Fibroblast of the conjunctiva (primary cell): ENCODE data around the gene CACNA1G.

Source experiments
- DNase-seq: peaks from one replicate; pipeline ENCODE4 v3.0.0-alpha.2; 2010; ENCODE audit warnings: low read depth

The CACNA1G gene

DNA sequence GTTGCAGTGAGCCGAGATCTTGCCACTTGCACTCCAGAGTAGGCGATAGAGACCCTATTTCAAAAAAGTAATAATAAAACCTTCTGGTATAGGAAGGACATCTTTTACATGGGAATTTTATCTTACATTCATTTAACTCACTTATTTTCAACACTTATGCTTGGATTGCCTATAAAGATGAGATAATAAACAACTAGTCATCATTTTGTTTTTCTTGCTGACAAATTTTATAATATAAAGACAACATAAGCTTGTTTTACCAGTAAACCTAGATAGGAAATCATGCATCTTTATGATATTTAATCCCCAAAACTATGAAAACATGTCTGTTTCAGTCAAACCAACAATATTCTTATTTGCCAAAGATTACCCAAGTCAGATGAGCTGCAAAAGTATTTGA lies 91.1 kb downstream of the CACNA1G start:
- no peak for DNase-seq

DNA sequence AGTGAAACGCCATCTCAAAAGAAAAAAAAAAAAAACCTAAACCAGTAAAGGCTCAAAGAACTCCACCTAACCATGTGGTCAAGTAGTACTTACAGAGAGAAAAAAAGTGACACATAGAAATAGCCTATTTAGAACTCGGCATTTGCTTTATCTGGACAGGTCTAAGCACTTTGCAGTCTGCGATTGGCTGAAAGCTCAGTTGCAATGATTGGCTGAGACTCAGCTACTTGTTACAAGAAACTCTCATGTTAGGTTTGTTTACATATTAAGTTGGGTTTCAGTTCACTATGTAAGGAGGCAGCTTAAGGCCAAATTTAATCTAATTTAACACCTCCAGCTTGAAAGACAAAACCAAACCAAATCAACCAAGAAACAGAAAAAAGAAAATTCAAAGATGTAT lies 93.2 kb downstream of the CACNA1G start:
- no peak for DNase-seq

GRCh38 chr17:50656509-50656908 lies 96.0 kb downstream of the CACNA1G start:
- DNase-seq = no peak

DNA sequence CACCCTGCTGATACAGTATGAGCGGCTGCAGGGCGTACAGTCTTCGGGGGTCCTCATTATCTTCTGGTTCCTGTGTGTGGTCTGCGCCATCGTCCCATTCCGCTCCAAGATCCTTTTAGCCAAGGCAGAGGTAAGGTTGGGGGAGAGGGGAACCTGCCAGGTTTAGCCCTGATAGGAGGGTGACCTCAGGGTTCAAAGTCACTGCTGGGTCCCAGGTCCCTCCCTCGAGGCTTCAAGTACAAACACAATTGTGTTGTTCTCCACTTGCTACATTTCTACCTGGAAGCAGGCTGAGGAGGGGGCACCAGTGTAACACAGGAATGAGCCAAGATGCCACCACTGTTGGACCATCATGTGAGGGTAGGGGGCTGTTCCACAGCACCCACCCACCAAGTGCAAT lies 96.5 kb downstream of the CACNA1G start:
- DNase-seq = no peak

DNA sequence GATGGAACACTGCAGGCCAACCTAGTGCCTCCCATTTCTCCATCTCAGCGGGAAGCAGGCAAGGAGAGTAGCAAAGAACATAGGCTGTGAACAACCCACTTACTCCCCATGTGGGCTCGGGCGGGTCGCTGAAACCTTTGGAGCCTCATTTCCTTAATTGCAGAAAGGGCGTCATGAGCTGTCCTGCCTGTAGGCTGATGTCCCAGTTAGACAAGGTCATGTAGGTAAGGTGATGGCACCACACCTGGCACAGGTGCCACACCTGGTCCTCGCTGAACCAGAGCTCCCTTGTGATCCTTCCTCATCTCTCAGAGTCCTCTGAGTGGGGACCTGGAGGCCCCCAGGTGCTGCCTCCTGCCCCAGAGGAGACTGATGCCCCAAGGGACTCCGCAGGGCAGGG lies 97.1 kb downstream of the CACNA1G start:
- DNase-seq = no peak

- no peak for DNase-seq
Observed at GRCh38 chr17:50658616-50659015, 98.1 kb downstream of the CACNA1G start.

DNA sequence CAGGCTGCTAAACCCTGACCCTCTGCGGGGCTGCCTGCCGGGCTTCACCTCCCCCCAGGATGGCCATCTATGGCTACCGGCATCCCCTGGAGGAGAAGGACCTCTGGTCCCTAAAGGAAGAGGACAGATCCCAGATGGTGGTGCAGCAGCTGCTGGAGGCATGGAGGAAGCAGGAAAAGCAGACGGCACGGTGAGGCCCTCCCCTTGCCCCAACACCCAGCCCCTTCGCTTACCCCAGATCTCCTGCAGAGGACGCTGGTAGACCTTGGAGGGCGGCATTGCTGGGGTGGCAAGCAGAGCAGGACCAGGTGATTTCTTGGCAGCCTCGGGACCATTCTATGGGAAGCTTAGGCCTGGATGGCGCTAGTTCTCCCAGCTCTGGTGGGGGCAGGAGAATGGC lies 98.7 kb downstream of the CACNA1G start:
- no peak for DNase-seq

GRCh38 chr17:50660042-50660886 lies 99.7 kb downstream of the CACNA1G start:
- DNase-seq = no peak

- no peak for DNase-seq
Observed at GRCh38 chr17:50660887-50661345, 100.4 kb downstream of the CACNA1G start.

- no peak for DNase-seq
Observed at GRCh38 chr17:50661348-50661747, 100.8 kb downstream of the CACNA1G start.

DNA sequence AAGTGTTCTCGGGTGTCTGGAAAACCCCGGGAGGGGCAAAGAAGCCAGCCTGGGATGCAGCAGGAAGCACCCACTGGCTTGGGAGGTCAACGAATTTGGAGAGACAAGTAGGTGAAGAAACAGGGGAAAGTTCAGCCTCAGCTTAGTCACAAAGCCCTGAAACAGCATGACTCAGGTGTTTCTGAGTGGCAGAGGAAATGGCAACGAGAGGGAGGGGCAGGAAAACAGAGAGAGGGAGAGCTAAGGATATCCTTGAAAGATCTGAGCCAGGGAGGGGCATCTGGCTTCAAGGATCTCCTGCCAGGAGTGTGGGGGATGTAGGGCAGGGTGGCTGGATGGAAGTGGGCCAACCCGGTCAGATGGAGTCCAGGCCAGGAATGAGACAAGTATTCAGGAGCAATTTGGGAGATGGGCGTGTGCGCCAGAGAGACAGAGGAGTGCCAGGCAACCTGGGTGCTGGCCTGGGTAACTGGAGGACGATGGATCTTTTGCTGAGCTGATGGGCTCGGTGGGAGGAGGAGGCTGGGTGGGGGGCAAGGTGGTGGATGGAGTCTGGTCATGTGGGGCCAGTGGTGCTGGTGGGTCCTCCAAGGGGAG lies 101.4 kb downstream of the CACNA1G start:
- peak; percentile 78 for DNase-seq

- no peak for DNase-seq
Observed at GRCh38 chr17:50662632-50663225, 102.2 kb downstream of the CACNA1G start.

DNA sequence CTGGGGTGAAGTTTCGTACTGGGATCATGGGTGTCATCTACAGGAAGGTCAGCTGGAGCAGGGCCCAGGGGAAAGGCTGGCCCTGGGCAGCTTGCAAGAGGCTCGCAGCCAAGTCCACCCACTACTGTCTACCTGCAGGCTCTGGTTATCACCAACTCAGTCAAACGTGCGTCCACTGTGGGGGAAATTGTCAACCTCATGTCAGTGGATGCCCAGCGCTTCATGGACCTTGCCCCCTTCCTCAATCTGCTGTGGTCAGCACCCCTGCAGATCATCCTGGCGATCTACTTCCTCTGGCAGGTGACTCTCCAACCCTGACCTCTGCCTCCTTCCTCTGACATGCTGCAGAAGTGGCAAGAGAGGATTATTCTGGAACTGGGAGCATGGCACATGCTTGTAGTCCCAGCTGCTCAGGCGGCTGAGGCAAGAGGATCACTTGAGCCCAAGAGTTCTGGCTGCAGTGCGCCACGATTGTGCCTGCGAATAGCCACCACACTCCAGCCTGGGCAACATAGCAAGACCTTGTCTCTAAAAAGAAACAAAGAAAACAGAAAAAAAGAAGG lies 103.4 kb downstream of the CACNA1G start:
- DNase-seq = no peak

GRCh38 chr17:50664788-50665458 lies 104.4 kb downstream of the CACNA1G start:
- DNase-seq = no peak

DNA sequence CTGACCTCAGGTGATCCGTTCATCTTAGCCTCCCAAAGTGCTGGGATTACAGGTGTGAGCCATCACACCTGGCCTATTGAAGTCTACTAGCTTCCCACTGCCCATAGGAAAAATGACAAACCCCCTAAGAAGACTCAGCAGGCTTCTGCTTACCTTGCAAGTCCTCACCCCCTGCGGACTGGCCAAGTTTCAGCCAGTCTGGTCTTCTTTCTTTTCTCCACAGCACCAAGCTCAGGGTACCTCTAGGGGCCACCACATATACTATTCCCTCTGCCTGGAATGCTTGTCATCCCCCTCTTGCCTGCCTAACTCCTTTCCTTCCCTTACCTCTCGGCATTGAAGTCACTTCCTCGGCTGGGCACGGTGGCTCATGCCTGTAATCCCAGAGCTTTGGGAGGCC lies 105.3 kb downstream of the CACNA1G start:
- no peak for DNase-seq

GRCh38 chr17:50666316-50666715 lies 105.8 kb downstream of the CACNA1G start:
- DNase-seq = no peak

- DNase-seq = no peak
Observed at GRCh38 chr17:50667259-50668024, 106.9 kb downstream of the CACNA1G start.

GRCh38 chr17:50668025-50668837 lies 107.7 kb downstream of the CACNA1G start:
- no peak for DNase-seq

GRCh38 chr17:50668838-50669581 lies 108.5 kb downstream of the CACNA1G start:
- no peak for DNase-seq

DNA sequence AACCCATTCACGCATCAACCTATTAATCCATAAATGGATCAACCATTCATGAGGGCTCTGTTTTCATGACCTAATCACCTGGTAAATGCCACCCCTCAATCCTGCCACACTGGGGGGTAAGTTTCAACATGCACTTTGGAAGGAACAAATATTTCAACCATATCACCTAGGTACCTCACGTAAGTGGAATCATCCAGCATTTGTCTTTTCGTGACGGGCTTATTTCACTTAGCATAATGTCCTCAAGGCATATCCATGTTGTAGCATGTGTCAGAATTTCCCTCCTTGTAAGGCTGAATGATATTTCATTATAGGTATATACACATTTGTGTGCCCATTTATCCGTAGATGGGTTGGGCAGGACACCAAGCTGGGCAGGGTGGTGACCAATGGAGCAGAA lies 111.6 kb downstream of the CACNA1G start:
- no peak for DNase-seq
